Measurements from ENCODE around the gene TACR2.

- no peak for TF ChIP-seq ZNF674 (CRISPR knock-in tag; IDR thresholded peaks at IDR 0.05; ENCODE audit: low read depth)
- TF ChIP-seq ZNF292 (CRISPR knock-in tag; IDR thresholded peaks at IDR 0.05; ENCODE audit: borderline replicate concordance, low read depth), result no peak
- no peak for TF ChIP-seq PRDM15 (CRISPR knock-in tag; IDR thresholded peaks at IDR 0.05)
- no peak for TF ChIP-seq POLR2A (IDR thresholded peaks at IDR 0.05; ENCODE audit: insufficient read depth in 1 of 2, low read depth in 2 of 2, low read length in 2 of 2)
- TF ChIP-seq, protein P1, sequence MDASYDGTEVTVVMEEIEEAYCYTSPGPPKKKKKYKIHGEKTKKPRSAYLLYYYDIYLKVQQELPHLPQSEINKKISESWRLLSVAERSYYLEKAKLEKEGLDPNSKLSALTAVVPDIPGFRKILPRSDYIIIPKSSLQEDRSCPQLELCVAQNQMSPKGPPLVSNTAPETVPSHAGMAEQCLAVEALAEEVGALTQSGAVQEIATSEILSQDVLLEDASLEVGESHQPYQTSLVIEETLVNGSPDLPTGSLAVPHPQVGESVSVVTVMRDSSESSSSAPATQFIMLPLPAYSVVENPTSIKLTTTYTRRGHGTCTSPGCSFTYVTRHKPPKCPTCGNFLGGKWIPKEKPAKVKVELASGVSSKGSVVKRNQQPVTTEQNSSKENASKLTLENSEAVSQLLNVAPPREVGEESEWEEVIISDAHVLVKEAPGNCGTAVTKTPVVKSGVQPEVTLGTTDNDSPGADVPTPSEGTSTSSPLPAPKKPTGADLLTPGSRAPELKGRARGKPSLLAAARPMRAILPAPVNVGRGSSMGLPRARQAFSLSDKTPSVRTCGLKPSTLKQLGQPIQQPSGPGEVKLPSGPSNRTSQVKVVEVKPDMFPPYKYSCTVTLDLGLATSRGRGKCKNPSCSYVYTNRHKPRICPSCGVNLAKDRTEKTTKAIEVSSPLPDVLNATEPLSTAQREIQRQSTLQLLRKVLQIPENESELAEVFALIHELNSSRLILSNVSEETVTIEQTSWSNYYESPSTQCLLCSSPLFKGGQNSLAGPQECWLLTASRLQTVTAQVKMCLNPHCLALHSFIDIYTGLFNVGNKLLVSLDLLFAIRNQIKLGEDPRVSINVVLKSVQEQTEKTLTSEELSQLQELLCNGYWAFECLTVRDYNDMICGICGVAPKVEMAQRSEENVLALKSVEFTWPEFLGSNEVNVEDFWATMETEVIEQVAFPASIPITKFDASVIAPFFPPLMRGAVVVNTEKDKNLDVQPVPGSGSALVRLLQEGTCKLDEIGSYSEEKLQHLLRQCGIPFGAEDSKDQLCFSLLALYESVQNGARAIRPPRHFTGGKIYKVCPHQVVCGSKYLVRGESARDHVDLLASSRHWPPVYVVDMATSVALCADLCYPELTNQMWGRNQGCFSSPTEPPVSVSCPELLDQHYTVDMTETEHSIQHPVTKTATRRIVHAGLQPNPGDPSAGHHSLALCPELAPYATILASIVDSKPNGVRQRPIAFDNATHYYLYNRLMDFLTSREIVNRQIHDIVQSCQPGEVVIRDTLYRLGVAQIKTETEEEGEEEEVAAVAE (CRISPR knock-in tag; IDR thresholded peaks at IDR 0.05; ENCODE audit: borderline replicate concordance), result no peak
Observed at GRCh38 chr10:69446650-69447151, 30.0 kb upstream of the TACR2 start.

Measured in HepG2 (cell line).